ENCODE data around the gene UPP2.

DNA sequence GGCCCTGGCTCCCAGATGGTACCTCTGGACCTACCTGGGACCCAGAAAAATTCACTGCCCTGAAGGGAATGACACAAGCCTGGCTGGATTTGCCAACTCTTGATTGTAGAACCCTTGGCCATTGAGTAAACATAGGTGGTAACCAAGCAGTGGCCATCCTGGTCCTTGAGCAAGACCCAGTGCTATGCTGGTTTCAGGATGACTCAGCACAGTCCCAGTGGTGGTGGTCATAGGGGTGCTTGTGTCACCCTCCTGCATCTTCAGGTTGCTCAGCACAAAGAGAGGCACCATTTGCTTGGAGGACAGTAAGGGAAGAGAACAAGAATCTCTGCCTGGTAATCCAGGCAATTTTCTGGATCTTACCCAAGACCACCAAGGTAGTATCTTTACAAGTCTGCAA is 52.9 kb downstream of the UPP2 start:
- TF ChIP-seq GATA3 (IDR thresholded peaks at IDR 0.05; ENCODE audit: low read depth, low read length) (no peak), GATA2 (IDR thresholded peaks at IDR 0.05; ENCODE audit: low read depth, low read length) (no peak)
